Psoas muscle (tissue), 8 donors: Measurements from ENCODE around the gene OR2M5. TPM values are rescaled to one million over a fixed set of nuclear protein-coding genes. Genes with fewer than 3 reads are reported as not detected.

Experiments used
- ATAC-seq, 4 donors: fragments of 200-7000 bp; cut with Tn5 transposase; one replicate each; pipeline ENCODE4 v1.9.1; 2020; ENCODE audit warnings: moderate library complexity in 3 of 4, mild to moderate bottlenecking in 2 of 4
- DNase-seq, 2 donors: peaks; one replicate each; pipeline ENCODE4 v3.0.0-alpha.2; 2020
- H3K27ac ChIP-seq: fragments of 200-600 bp; one replicate; pipeline ENCODE4 v1.8.0; 2022
- H3K27me3 ChIP-seq, 3 donors: fragments of 200-600 bp in 1 of 3; one replicate each; pipeline versions ENCODE4 v1.6.1 to v1.8.0; 2013 to 2022; ENCODE audit warnings: low read length in 2 of 3, mild to moderate bottlenecking in 2 of 3, moderate library complexity in 1 of 3; ENCODE audit not compliant: insufficient read depth in 3 of 3
- H3K36me3 ChIP-seq, 2 donors: fragments of 200-600 bp in 1 of 2; one replicate each; pipeline versions ENCODE4 v1.6.1 to v1.8.0; 2013 to 2022; ENCODE audit warnings: low read depth in 1 of 2, mild to moderate bottlenecking in 1 of 2, moderate library complexity in 1 of 2; ENCODE audit not compliant: insufficient read depth in 1 of 2
- H3K4me1 ChIP-seq: fragments of 200-600 bp; one replicate; pipeline ENCODE4 v1.8.0; 2022
- H3K4me3 ChIP-seq: fragments of 200-600 bp; one replicate; pipeline ENCODE4 v1.8.0; 2022; ENCODE audit warnings: mild to moderate bottlenecking
- H3K9me3 ChIP-seq: fragments of 200-600 bp; one replicate; pipeline ENCODE4 v1.8.0; 2022
- WGBS, 3 donors: extraction: QIAGEN DNeasy Blood & Tissue Kit; methylation state at CpG; one replicate each; pipeline versions ENCODE4 v1.1.6 to v1.1.7; 2013; 5-methylcytosine and 5-hydroxymethylcytosine counted together
- intact Hi-C, 2 donors: fragments of 100-400 bp; cut with DNase I; formaldehyde crosslinking; loops; one replicate each; pipeline versions ENCODE4 v1.11.0 to v1.14.2; 2022
- long read RNA-seq, 2 donors: library from polyadenylated mRNA; unstranded; transcript quantifications; one replicate each; pipeline ENCODE4 v2.0.0, GENCODE V29; 2021
- polyA plus RNA-seq, 3 donors: library from polyadenylated mRNA; stranded (reverse); fragments of 200-250 nt; gene quantifications; one replicate each; pipeline ENCODE4 v1.2.3, GENCODE V29; 2013
- total RNA-seq, 4 donors: library from RNA; stranded (reverse); fragmentation: NEBNext Ultra II Directional in 2 of 4; extraction: Animal tissue kit (Norgen Biotek cat#: 25700) in 2 of 4; gene quantifications; one replicate each; pipeline versions ENCODE4 v1.2.1 to v1.2.4, GENCODE V29; 2021 to 2023
- TF ChIP-seq, protein P1 (sequence below): fragments of 200-600 bp; IDR thresholded peaks from one replicate; pipeline ENCODE4 v1.8.0; 2022; ENCODE audit warnings: antibody characterized with exemption
- donor health status: healthy with polysubstance abuse.
- donor health status: DM: no; HTN: no; CAD: no; lungs with moderate emphysema.
- donor health status: Bipolar disorder and iron deficiency.
- donor health status: healthy.
- donor health status: DM: yes; HTN: yes; CAD: no.
- donor health status: DM: no; HTN: no; CAD: no.
- donor health status: DM: no; HTN: no; CAD: no.
- donor health status: DM: yes; HTN: yes; CAD: no.

Gene OR2M5, protein sequence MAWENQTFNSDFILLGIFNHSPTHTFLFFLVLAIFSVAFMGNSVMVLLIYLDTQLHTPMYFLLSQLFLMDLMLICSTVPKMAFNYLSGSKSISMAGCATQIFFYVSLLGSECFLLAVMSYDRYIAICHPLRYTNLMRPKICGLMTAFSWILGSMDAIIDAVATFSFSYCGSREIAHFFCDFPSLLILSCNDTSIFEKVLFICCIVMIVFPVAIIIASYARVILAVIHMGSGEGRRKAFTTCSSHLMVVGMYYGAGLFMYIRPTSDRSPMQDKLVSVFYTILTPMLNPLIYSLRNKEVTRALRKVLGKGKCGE
- total RNA-seq (not detected), polyA plus RNA-seq (not detected)
- long read RNA-seq, donor 1: 0 reads
- long read RNA-seq, donor 2: 0 reads

DNA sequence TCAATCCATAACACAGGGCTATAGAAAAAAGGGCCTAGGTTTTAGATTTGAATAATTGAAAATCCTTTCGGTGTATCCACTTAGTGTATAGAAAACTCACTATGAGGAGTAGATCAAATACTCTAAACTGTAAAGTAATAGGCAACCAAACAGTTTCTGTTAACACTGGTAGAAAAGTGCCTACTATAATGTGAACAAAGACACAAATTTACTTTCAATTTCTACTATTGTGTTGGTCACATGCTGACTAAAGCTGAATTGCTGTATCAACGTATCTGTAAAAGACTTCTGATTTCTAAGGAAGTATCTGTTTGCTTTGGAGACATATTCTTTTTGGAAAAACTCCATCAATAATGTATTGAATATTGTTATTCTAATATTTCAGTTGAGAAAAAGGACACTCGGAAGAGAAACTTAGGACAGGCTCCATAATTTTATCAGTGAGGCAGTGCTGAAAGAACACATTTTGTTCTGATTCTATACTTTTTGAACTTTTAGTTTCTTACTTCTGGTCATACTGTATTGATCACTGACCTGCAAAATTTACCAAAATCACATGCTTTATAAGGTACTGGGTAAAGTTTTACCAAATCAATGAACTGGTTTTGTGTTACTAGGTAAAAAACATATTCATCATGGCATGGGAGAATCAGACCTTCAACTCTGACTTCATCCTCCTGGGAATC, at the start of gene OR2M5:
TSS of gene OR2M5 (plus strand) at position 636 of the 686 bp plus-strand sequence. CDS start at position 636, 0 bp downstream.
- Histone ChIP-seq H3K36me3 (no peaks in the 10 kb centered on the region), H3K4me1 (no peaks in the 10 kb centered on the region), H3K27ac (no peak within 1 kb of the TSS), H3K9me3 (peaks cover 12% of the 10 kb centered on the region), H3K4me3 (no peak within 1 kb of the TSS), H3K27me3 (no peaks in the 10 kb centered on the region)
- TF ChIP-seq, protein P1, sequence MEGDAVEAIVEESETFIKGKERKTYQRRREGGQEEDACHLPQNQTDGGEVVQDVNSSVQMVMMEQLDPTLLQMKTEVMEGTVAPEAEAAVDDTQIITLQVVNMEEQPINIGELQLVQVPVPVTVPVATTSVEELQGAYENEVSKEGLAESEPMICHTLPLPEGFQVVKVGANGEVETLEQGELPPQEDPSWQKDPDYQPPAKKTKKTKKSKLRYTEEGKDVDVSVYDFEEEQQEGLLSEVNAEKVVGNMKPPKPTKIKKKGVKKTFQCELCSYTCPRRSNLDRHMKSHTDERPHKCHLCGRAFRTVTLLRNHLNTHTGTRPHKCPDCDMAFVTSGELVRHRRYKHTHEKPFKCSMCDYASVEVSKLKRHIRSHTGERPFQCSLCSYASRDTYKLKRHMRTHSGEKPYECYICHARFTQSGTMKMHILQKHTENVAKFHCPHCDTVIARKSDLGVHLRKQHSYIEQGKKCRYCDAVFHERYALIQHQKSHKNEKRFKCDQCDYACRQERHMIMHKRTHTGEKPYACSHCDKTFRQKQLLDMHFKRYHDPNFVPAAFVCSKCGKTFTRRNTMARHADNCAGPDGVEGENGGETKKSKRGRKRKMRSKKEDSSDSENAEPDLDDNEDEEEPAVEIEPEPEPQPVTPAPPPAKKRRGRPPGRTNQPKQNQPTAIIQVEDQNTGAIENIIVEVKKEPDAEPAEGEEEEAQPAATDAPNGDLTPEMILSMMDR: no peak
- whole genome bisulfite sequencing, 3 donors: 81 to 87% (median 82%) methylated on average over 3 of the region's 3 CpGs
- intact Hi-C loops: no loop called here
- ATAC-seq: no peak
- no peak for DNase-seq

DNA sequence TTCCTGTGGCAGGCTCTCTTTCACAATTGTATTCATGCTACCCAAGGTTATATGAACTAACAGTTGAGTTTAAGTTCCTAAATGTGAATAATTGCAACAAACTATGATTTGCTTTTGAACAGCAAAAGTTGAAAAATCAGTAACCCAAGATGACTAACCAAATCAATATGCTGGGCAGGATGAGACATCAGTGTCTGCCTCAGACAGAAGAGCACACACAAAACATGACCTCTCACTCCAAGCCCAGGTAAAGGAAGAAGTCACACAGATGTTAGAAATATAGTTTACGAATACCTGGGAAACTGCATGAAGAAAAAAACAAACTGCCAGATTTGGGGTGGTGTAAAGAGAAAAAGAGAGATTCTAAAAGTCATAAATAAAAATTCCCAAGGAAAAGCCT, 46.4 kb upstream of the OR2M5 start:
- Histone ChIP-seq H3K27me3 (no peaks in the 10 kb centered on the region), H3K27ac (no peak overlapping the region), H3K4me3 (no peak overlapping the region), H3K4me1 (no peaks in the 10 kb centered on the region), H3K36me3 (no peaks in the 10 kb centered on the region), H3K9me3 (no peaks in the 10 kb centered on the region)
- TF ChIP-seq, protein P1: no peak
- intact Hi-C loops: no loop called here
- no peak for ATAC-seq
- DNase-seq: no peak
- WGBS, 3 donors: 57 to 76% (median 64%) methylated on average over 1 of the region's 1 CpG

DNA sequence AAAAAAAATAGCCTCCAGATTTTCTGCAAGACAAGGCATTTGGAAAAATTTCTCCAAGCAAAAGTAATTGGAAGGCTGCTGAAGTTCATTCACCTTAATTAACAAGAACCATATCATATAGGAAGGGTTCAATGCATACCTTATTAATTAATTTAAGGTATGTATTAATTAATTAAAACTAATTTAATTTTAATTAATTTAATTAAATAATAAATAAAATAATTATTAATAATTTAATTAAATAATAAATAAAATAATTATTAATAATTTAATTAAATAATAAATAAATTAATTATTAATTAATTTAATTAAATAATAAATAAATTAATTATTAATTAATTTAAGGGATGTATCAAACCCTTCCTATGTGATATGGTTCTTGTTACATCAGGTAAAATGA, 42.1 kb upstream of the OR2M5 start:
- no peaks in the 10 kb centered on the region for H3K4me1 ChIP-seq
- ATAC-seq: no peak
- H3K36me3 ChIP-seq: no peaks in the 10 kb centered on the region
- H3K27ac ChIP-seq: no peak overlapping the region
- H3K4me3 ChIP-seq: no peak overlapping the region
- H3K27me3 ChIP-seq: no peaks in the 10 kb centered on the region
- TF ChIP-seq, protein P1: no peak
- no peaks in the 10 kb centered on the region for H3K9me3 ChIP-seq
- DNase-seq: no peak
- intact Hi-C loops: no loop called here

DNA sequence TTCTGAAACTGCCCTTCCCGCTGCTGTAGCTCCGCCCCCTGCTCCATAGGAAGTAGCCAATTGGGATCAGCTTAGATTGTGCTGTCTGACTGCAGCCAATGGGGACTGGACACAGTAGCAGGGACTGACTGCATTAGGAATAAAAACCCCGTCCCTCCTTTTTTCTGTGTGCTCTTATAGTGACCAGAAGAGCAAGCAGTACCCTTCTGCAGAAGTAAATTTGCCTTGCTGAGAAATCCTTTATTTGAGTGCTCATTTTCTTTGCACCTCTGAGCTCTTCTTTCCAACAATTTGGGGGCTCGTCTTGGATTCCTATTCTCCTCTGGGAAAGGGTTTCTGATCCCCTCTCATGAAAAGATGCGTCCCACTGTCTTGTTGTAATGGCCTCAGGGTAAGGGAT, 33.8 kb upstream of the OR2M5 start:
- Histone ChIP-seq H3K36me3 (no peaks in the 10 kb centered on the region), H3K27me3 (no peaks in the 10 kb centered on the region), H3K9me3 (peaks cover 15% of the 10 kb centered on the region), H3K27ac (no peak overlapping the region), H3K4me1 (no peaks in the 10 kb centered on the region), H3K4me3 (no peak overlapping the region)
- TF ChIP-seq, protein P1: no peak
- WGBS, 3 donors: 61 to 82% (median 77%) methylated on average over 5 of the region's 5 CpGs
- intact Hi-C loops: no loop called here
- no peak for DNase-seq
- ATAC-seq: no peak
